GM18861 (cell line): ENCODE measurements around the gene OTUB2.

Experiments used
- ATAC-seq: cut with Tn5 transposase; IDR thresholded peaks from one replicate; pipeline ENCODE4 v1.9.1; 2021; ENCODE audit not compliant: unreplicated experiment

The OTUB2 gene

DNA sequence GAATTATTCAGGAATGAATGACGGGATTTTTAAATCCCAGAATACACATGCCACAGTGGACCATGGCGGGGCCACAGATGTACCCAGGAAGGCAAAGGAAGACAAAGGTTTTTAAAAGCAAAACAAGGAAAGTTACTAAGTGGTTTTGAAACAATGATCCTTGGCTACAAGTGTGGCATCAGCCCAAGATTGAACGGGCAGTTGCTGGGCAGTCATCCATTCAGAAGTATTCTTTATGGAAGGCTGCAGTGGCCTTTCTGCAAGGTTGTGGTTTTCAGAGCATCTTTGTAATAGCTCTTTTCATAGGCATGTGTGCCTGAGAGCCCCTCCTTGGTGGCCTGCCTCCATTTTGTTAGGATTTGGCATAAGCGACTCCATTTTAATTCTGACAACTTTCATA, 71.0 kb downstream of the OTUB2 start:
- no peak for ATAC-seq
